Gastroesophageal sphincter (tissue), 4 donors: ENCODE results near the gene OR1I1. TPM values are rescaled to one million over a fixed set of nuclear protein-coding genes. Genes with fewer than 3 reads are reported as not detected.

Experiments used
- ATAC-seq: fragments of 150-250 bp; one replicate; pipeline ENCODE4 v1.9.1; 2016; ENCODE audit warnings: mild to moderate bottlenecking, moderate library complexity
- H3K27ac ChIP-seq, 4 donors: fragments of 200-600 bp; sonication (generic) in 3 of 4; 1 replicate in 3 of 4; 2 replicates in 1 of 4; pipeline ENCODE4 v1.5.1; 2016 to 2019
- H3K27me3 ChIP-seq: fragments of 200-600 bp; sonication (generic); one replicate; pipeline ENCODE4 v1.5.1; 2019
- H3K36me3 ChIP-seq, 2 donors: fragments of 200-600 bp; sonication (generic); one replicate each; pipeline ENCODE4 v1.5.1; 2019; ENCODE audit warnings: control low read depth in 1 of 2
- H3K4me1 ChIP-seq, 3 donors: fragments of 200-600 bp; sonication (generic); 1 replicate in 2 of 3; 2 replicates in 1 of 3; pipeline ENCODE4 v1.5.1; 2016 to 2019; ENCODE audit warnings: control low read depth in 2 of 3
- H3K4me3 ChIP-seq, 2 donors: fragments of 200-600 bp; sonication (generic); one replicate each; pipeline ENCODE4 v1.5.1; 2019; ENCODE audit warnings: mild to moderate bottlenecking in 1 of 2, moderate library complexity in 1 of 2
- H3K9me3 ChIP-seq, 3 donors: fragments of 200-600 bp; sonication (generic); one replicate each; pipeline ENCODE4 v1.5.1; 2017 to 2019; ENCODE audit warnings: control low read depth in 2 of 3
- EP300 ChIP-seq: sonication (generic); formaldehyde crosslinking; IDR thresholded peaks from one replicate; pipeline ENCODE4 v1.6.1; 2017; ENCODE audit warnings: antibody characterized with exemption, mild to moderate bottlenecking
- POLR2A ChIP-seq, 2 donors: fragments of 450-650 bp; IDR thresholded peaks; one replicate each; pipeline ENCODE4 v1.6.1; 2017; ENCODE audit warnings: antibody characterized with exemption in 2 of 2, mild to moderate bottlenecking in 2 of 2, moderate library complexity in 1 of 2
- POLR2AphosphoS5 ChIP-seq: sonication (generic); formaldehyde crosslinking; IDR thresholded peaks from one replicate; pipeline ENCODE4 v1.6.1; 2017; ENCODE audit warnings: antibody characterized with exemption
- WGBS, 2 donors: methylation state at CpG; one replicate each; pipeline ENCODE4 v1.1.5; 2018; ENCODE audit warnings: low coverage in 1 of 2; 5-methylcytosine and 5-hydroxymethylcytosine counted together
- total RNA-seq, 4 donors: library from RNA; depleted of rRNA; stranded (reverse); fragments of >200 nt; gene quantifications; one replicate each; pipeline ENCODE4 v1.1.0, GENCODE V29; 2016
- TF ChIP-seq, protein P1 (sequence below), 4 experiments: fragments of 200-600 bp in 2 of 4; fragments of 450-650 bp in 2 of 4; sonication (generic) in 1 of 4; IDR thresholded peaks; one replicate each; pipeline ENCODE4 v1.5.1; 2017 to 2019; ENCODE audit warnings: antibody characterized with exemption in 4 of 4, mild to moderate bottlenecking in 2 of 4, moderate library complexity in 2 of 4

OR1I1 gene
- total RNA-seq, 4 donors from 2014 or later = not detected

DNA sequence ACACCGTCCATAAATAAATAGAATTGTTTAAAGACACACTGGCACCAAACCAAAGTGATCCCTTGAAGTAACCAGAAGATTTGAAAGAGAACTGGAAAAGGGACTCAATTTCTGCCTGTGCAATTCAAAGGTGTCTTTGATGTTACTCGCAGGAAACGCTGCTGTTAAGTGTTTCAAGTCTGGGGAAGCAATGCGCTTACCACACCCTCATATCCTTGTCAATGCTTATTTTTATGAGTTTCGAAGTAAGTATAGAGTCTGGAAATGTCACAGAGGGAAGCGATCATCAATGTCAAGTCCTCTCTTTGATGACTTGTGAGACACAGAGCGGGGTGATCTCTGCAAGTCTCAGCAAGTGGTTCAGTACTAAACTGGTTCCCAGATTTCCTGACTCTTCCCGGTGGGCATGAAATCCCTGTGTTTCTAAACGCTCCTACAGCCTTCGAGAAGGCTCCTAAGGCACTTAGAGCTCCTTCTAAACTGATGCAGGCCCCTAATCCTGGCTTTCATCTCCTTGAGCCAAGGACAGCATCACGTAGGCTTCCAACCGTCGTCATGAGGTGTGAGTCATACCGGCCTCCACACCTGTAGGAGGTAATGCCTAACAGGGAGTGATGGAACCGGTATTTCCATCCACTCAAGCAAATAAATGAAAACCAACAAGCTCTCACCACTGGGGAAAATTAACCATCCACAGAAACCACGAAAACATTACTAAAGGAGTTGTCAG, 48.0 kb downstream of the OR1I1 start:
- no peak for ATAC-seq
- no peak overlapping the region for H3K4me3 ChIP-seq
- no peaks in the 10 kb centered on the region for H3K36me3 ChIP-seq
- WGBS, 2 donors = 69 to 78% methylated on average over 13 to 16 of the region's 16 CpGs
- H3K4me1 ChIP-seq = peaks cover 0 to 13% (median 0%) of the 10 kb centered on the region in 3 donors
- no peak for TF ChIP-seq POLR2AphosphoS5
- TF ChIP-seq, protein P1, sequence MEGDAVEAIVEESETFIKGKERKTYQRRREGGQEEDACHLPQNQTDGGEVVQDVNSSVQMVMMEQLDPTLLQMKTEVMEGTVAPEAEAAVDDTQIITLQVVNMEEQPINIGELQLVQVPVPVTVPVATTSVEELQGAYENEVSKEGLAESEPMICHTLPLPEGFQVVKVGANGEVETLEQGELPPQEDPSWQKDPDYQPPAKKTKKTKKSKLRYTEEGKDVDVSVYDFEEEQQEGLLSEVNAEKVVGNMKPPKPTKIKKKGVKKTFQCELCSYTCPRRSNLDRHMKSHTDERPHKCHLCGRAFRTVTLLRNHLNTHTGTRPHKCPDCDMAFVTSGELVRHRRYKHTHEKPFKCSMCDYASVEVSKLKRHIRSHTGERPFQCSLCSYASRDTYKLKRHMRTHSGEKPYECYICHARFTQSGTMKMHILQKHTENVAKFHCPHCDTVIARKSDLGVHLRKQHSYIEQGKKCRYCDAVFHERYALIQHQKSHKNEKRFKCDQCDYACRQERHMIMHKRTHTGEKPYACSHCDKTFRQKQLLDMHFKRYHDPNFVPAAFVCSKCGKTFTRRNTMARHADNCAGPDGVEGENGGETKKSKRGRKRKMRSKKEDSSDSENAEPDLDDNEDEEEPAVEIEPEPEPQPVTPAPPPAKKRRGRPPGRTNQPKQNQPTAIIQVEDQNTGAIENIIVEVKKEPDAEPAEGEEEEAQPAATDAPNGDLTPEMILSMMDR (IDR thresholded peaks at IDR 0.05) = no peak
- no peak for TF ChIP-seq EP300
- TF ChIP-seq POLR2A (IDR thresholded peaks at IDR 0.05) = no peak
- no peaks in the 10 kb centered on the region for H3K9me3 ChIP-seq
- no peak overlapping the region for H3K27ac ChIP-seq
- H3K27me3 ChIP-seq = no peaks in the 10 kb centered on the region

DNA sequence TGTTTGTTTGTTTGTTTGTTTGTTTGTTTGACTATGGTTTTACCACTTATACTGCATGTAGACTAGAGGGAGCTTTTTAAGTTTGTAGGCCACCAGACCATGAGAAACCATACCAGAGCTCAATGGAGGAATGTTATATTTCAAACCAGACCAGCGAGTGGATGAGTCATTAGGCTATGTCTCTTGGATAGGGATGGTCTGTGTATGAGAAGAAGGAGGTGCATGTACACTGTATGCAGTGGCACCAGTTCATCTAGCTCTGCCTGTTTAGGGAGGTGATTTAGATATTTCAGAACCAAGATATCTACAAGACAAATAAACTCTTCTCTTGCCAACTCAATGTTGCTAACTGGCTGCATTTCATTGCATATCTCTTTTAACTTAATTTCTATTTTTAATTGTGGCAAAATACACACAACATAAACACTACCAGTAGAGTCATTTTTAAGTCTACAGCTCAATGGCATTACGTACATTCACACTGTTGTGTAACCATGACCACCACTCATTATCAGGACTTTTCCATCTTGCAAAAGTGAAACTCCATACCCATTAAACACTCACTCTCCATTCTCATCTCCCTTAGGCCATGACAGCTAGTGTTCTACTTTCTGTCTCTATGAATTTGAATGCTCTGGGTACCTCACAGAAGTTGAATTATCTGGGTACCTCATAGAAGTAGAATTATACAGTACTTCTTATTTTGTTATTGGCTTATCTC, 54.4 kb downstream of the OR1I1 start:
- Histone ChIP-seq H3K27ac (no peak overlapping the region), H3K4me3 (no peak overlapping the region), H3K36me3 (no peaks in the 10 kb centered on the region), H3K4me1 (no peaks in the 10 kb centered on the region), H3K9me3 (peaks cover 0 to 8% (median 0%) of the 10 kb centered on the region in 3 donors), H3K27me3 (no peaks in the 10 kb centered on the region)
- 25 to 37% methylated on average over 2 of the region's 2 CpGs for WGBS, 2 donors
- TF ChIP-seq POLR2AphosphoS5 = no peak
- TF ChIP-seq POLR2A (IDR thresholded peaks at IDR 0.05) = no peak
- TF ChIP-seq, protein P1 (IDR thresholded peaks at IDR 0.05) = no peak
- TF ChIP-seq EP300 = no peak
- no peak for ATAC-seq

DNA sequence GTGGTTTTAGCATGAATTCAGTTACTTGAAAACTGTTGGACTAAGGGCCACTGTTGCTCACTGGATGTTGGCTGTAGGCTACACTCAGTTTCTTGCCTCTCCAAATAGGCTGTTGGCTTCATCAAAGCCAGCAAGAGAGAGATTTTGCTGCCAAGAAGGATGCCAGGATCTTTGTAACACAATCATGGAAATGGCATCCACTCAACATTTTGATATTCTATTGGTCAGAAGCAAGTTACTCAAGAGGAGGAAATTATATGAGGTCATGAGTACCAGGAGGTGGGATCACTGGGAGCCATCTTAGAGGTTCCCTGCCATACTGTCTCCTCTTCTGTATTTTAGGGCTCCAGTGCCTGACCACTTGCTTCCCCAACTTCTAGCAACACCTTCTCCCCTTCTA, 55.8 kb downstream of the OR1I1 start:
- no peak overlapping the region for H3K4me3 ChIP-seq
- H3K4me1 ChIP-seq = no peaks in the 10 kb centered on the region
- no peak overlapping the region for H3K27ac ChIP-seq
- no peaks in the 10 kb centered on the region for H3K36me3 ChIP-seq
- peaks cover 0 to 8% (median 0%) of the 10 kb centered on the region in 3 donors for H3K9me3 ChIP-seq
- no peaks in the 10 kb centered on the region for H3K27me3 ChIP-seq
- ATAC-seq = no peak
- TF ChIP-seq POLR2AphosphoS5 (no peak), POLR2A (IDR thresholded peaks at IDR 0.05) (no peak), EP300 (no peak)
- TF ChIP-seq, protein P1 (IDR thresholded peaks at IDR 0.05) = no peak

DNA sequence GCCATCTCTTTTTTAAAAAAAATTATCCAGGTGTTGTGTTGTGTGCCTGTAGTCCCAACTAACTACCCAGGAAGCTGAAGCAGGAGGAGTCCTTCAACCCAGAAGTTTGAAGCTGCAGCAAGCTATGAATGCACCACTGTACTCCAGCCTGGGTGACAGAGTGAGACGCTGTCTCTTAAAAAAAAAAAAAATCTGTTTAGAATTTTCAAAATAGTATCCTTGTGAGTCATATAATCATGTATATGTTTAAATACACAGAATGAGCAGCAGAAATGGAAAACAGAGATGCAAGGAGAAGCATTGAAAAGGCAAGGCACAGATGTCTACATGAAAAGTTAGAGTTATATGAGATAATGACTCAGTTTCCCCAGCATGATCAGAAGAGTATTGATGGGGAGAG, 56.4 kb downstream of the OR1I1 start:
- no peak overlapping the region for H3K27ac ChIP-seq
- no peaks in the 10 kb centered on the region for H3K36me3 ChIP-seq
- 17% methylated on average over 1 of the region's 1 CpG; no CpG with 5 or more reads in 1 of the 2 donors for WGBS, 2 donors
- no peaks in the 10 kb centered on the region for H3K4me1 ChIP-seq
- TF ChIP-seq, protein P1 (IDR thresholded peaks at IDR 0.05) = no peak
- TF ChIP-seq EP300 (no peak), POLR2A (IDR thresholded peaks at IDR 0.05) (no peak), POLR2AphosphoS5 (no peak)
- no peak for ATAC-seq
- H3K4me3 ChIP-seq = no peak overlapping the region
- H3K27me3 ChIP-seq = no peaks in the 10 kb centered on the region
- H3K9me3 ChIP-seq = peaks cover 0 to 8% (median 0%) of the 10 kb centered on the region in 3 donors

DNA sequence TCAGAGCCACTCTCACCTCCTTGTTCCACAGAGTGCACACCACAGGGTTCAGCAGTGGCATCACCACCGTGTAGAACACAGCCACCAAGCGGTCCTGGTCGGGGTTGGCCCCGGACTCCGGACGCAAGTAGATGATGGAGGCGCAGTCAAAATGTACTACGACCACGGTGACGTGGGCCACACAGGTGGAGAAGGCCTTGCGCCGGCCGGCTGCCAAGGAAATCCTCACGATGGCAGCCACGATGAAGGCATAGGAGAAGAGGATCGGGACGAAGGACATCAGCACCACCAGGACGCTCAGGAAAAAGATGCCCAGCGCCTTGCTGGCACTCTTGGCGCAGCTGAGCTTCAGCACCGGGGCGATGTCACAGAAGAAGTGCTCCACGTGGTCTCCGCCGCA, 59.1 kb downstream of the OR1I1 start:
- Histone ChIP-seq H3K27ac (no peak overlapping the region), H3K27me3 (no peaks in the 10 kb centered on the region), H3K4me1 (no peaks in the 10 kb centered on the region), H3K4me3 (no peak overlapping the region), H3K9me3 (peaks cover 0 to 8% (median 0%) of the 10 kb centered on the region in 3 donors), H3K36me3 (no peaks in the 10 kb centered on the region)
- no peak for TF ChIP-seq POLR2A (IDR thresholded peaks at IDR 0.05)
- no peak for TF ChIP-seq POLR2AphosphoS5
- no peak for TF ChIP-seq EP300
- TF ChIP-seq, protein P1 (IDR thresholded peaks at IDR 0.05) = no peak
- no peak for ATAC-seq
- 87% methylated on average over 14 of the region's 25 CpGs; no CpG with 5 or more reads in 1 of the 2 donors for WGBS, 2 donors
